ENCODE data around the gene HIBADH.
A peak's percentile ranks its signal among the peaks of the same experiment; 100 is the strongest.
"Not testable (repeated sequence)": the region's sequence is repeated elsewhere in the genome, so short reads cannot be mapped to it uniquely, and the experiment has no call there.

The HIBADH gene

DNA sequence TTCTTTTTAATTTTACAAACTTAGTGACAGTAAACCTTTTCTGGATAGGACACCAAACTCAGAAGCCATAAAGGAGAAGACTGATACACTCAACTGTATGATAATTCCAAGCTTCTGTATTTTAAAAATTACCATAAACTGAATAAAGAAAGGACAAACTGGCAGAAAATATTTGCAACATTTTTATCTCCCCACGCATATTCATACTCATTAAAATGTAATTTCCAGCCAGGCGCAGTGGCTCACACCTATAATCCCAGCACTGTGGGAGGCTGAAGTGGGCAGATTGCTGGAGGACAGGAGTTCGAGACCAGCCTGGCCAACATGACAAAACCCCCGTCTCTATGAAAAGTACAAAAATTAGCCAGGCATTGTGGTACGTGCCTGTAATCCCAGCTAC lies 67.7 kb downstream of the HIBADH start:
- DNase-seq: no peak

GRCh38 chr7:27593226-27593625 lies 69.5 kb downstream of the HIBADH start:
- no peak for DNase-seq

- no peak for DNase-seq
Observed at GRCh38 chr7:27590416-27590815, 72.3 kb downstream of the HIBADH start.

- DNase-seq: no peak
Observed at GRCh38 chr7:27587429-27587828, 75.3 kb downstream of the HIBADH start.

DNA sequence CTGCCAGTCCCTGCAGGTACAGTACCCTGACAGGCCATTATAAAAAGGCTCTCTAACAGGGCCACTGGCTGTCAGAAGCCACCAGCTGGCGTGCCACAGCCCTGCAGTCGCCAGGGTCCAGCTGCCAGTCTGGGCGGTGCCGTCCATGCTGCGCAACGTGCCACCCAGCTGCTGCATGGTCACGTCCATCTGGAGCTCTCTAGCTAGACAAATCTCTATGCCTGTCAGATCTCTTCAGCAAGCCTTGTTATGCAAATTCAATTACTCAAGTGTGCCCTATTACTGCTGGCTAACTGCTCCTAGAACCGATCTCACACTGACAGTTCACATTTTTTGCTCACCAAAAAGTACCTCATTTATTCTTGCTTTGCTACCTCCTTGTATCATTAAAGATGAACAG lies 75.9 kb downstream of the HIBADH start:
- peak; percentile 81 for DNase-seq

GRCh38 chr7:27585781-27586447 lies 76.8 kb downstream of the HIBADH start:
- no peak for DNase-seq

DNA sequence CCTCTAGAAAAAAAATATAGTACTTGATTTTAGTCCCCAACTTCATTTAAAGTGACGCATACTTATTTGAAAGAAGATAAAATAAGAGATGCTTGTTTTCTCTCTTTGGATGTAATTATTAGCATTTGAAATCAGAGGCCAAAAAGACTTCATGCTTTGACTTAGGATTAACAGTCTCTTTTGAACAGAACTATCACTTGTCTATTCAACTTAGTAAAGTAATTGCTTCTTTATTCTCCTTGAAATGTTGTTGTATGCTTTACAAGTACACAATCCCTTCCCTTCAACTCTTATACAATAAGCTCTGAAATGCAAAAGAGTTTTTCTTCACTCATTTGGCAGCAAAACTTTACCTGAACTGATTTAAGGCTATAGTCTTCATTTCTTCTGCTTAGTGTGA lies 80.8 kb downstream of the HIBADH start:
- DNase-seq: no peak

- no peak for DNase-seq
Observed at GRCh38 chr7:27581119-27581518, 81.6 kb downstream of the HIBADH start.

- DNase-seq: no peak
Observed at GRCh38 chr7:27579565-27579964, 83.1 kb downstream of the HIBADH start.

GRCh38 chr7:27578169-27578568 lies 84.5 kb downstream of the HIBADH start:
- DNase-seq: not testable (repeated sequence)

- DNase-seq: peak; percentile 84
Observed at GRCh38 chr7:27576360-27576944, 86.2 kb downstream of the HIBADH start.

DNA sequence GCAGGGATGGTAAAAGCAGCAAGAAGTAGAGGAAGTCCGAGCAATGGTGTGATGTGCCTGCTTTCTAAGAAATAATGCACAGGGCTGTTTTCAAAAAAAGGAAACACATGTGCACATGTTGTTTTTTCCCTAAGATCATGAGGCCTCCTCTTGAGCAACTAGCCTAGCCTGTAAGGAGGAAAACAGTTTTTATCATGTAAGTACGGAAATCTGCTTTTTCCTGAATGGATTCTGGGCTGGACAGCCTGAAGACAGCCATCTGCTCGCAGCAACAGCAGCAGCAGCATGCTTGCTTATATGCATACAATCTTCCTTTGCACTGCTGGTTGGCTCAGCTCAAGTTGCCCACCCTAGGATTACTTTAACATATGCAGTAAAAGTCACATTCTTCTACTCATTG lies 87.1 kb downstream of the HIBADH start:
- DNase-seq: no peak

DNA sequence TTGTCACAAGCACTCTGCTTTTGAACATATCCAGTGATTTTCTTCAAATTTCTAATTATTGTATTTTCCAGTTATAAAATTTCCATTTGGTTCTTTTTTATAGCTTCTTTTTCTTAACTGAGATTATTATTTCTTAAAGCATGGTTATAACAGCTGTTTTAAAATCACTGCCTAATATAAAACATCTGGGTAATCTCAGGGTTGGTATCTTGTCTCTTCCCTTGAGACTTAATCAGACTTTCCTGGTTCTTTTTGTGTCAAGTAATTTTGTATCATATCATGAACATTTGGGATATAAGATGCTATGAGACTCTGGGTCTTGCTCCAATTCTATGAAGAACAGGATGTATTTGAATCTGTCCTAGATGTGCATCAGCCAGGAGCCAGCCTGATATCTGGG lies 93.6 kb downstream of the HIBADH start:
- no peak for DNase-seq

- no peak for DNase-seq
Observed at GRCh38 chr7:27567266-27567665, 95.4 kb downstream of the HIBADH start.

DNA sequence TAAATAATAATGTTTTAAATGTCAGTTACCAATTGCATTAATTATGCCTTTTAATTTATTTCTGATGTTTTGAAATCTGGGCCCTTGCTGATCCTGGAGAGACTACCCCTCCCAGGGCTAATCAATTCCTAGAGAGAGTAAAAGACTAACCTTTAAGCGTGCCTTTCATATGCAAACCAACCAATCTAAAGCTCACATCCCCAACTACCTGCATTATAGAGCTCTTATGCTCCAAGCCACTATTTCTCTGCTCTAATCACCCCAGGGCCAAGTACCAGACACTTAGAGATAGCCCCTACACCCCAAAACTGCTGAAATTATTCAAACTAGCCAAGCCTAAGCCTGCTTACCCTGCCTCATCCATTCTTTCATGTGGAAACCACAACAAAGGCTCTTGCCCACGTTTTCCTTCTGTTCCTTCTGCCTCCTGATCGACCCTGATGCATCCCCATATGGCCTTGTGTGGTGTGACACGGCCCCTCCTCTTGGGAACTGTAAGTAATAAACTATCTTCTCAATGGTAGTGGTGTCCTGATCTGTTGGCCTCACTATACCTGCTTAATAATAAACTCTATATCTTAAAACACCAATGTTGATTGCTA lies 97.7 kb downstream of the HIBADH start:
- DNase-seq: no peak

DNA sequence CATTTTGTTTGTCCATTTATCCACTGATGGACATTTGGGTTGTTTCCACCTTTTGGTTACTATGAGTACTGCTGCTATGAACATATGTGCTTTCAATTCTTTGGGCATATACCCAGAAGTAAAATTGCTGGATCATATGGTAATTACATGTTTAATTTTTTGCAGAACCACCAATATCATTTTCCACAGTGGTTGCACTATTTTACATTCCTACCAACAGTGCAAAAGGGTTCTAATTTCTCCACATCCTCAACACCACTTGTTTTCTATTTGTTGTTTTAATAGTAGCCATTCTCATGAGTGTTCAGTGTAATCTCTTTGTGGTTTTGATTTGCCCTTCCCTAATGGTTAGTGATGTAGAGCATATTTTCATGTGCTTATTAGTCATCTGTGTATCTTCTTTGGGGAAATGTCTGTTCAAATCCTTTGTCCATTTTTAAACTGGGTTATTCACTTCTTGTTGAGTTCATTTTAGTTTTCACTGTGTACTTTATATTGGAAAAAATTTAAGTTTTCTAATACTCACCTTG lies 101.9 kb downstream of the HIBADH start:
- no peak for DNase-seq

GRCh38 chr7:27555670-27556069 lies 107.0 kb downstream of the HIBADH start:
- no peak for DNase-seq

DNA sequence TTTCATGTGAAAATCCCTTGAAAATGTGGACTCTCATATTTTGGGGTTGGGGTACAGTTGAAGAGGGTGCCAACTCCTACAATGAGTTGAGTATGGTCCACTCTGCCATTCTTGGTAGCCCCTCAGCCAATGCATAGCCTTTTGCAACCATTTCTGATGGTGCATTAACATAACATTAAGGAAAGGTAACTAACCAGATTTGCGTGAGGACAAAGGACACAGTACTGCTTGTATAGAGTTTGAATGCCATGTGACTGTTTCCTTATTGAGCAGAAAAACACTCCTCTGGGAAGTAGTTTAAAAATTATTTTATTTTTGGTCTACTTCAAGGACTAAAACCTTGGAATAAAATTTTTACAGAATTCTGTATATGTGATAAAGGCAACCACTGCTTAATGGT lies 107.9 kb downstream of the HIBADH start:
- no peak for DNase-seq

- DNase-seq: peak; percentile 46
Observed at GRCh38 chr7:27553273-27553672, 109.4 kb downstream of the HIBADH start.

DNA sequence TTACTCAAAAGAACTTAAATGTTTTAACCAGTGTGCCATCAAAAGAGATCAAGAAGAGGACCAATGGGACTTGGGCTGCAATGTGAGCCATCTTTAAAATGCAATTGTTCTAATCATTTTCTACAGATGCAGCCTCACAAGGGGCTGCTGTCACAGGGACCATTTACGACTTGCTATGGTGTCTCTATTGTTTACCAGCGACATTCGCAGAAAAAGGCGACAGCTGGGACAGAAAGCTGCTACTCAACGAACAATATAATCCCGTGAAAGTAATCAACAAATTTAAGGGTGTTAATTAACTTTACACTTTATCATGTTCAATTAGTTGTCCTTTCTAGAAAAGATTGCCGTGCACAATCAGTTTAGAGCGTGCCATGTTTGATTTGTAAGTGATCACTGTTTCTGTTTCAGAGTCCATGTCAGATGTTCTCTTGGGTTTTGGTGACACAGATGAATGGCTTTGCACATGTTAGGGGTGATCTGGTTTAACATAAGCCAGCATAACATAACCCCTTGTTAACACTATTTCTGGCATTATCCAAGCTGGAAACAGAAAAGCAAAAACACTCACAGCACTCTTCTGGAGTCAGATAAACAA lies 110.8 kb downstream of the HIBADH start:
- DNase-seq: peak; percentile 60

- DNase-seq: no peak
Observed at GRCh38 chr7:27549606-27550005, 113.1 kb downstream of the HIBADH start.

GRCh38 chr7:27548304-27548703 lies 114.4 kb downstream of the HIBADH start:
- no peak for DNase-seq

DNA sequence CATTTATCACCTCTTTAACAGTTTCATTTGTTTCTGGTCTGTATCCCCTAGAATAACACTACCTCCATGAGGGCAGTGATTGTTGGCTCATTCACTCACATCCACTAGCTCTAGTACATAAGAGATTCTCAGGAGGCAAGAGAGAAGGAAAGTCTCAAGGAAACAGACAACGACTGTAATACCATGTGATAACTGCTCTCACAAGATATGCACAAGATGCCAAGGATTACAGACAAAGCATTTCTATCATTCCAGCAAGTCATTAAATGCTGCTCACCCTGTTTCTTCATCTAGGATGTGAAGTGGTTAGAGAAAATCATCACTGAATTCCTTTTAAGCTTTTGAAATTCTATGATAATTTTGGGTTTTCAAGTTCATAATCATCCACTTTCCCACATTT lies 115.3 kb downstream of the HIBADH start:
- DNase-seq: no peak

DNA sequence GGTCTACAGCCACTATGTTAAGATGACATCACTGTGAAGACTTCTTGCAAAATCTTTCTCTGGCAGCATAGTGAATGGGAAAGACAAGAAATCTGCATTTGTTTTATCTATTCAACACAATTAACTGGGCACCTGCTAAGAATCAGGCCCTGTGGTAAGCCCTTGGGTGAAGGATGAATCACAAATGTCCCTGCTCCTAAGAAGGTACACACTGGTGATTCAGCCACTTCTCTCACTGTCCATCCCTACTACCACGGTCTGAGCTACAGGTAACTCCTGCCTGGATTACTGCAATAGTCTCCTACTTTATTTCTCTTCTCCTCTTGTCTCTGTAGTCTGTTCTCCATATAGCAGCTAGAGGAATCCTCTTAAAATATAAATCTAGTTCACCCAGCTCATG lies 116.1 kb downstream of the HIBADH start:
- no peak for DNase-seq

Measured in eye (tissue), 1 donor.